ENCODE results near the gene PCDHB8.

- TF ChIP-seq CTCF (IDR thresholded peaks at IDR 0.05) (no peak), POLR2A (IDR thresholded peaks at IDR 0.05) (no peak)
These were observed 2.7 kb downstream of the PCDHB8 start for GRCh38 chr5:141180313-141180712.
